WTC11 (cell line): ENCODE results near the gene FHL1. TPM values are rescaled to one million over a fixed set of nuclear protein-coding genes. Genes with fewer than 3 reads are reported as not detected.

Experiments used
- ATAC-seq: fragments of 200-7000 bp; cut with Tn5 transposase; 2 replicates; pipeline ENCODE4 v1.10.0; 2021; ENCODE audit warnings: mild to moderate bottlenecking, moderate library complexity
- CTCF ChIA-PET: fragments of 300-600 bp; sonication (Branson Sonifier 250); formaldehyde crosslinking; loops from one replicate; lab custom pipeline; 2021; ENCODE audit warnings: antibody characterized with exemption; lab: Charles Lee
- POLR2A ChIA-PET: fragments of 350-600 bp; sonication (Branson Sonifier 250); formaldehyde crosslinking; loops from one replicate; lab custom pipeline; 2021; ENCODE audit warnings: antibody characterized with exemption; lab: Charles Lee
- DNase-seq: peaks from one replicate; pipeline ENCODE4 v3.0.0; 2021; ENCODE audit warnings: low spot score
- H3K27ac Mint-ChIP-seq: 2 replicates; pipeline ENCODE4 v1.8.0; 2021; ENCODE audit warnings: mixed read lengths
- H3K27me3 Mint-ChIP-seq: 2 replicates; pipeline ENCODE4 v1.8.0; 2021; ENCODE audit warnings: low read depth, mild to moderate bottlenecking, moderate library complexity, mixed read lengths
- H3K36me3 Mint-ChIP-seq: 2 replicates; pipeline ENCODE4 v1.8.0; 2021; ENCODE audit warnings: mixed read lengths
- H3K4me1 Mint-ChIP-seq: 2 replicates; pipeline ENCODE4 v1.8.0; 2022; ENCODE audit warnings: mixed read lengths
- H3K4me3 Mint-ChIP-seq: 2 replicates; pipeline ENCODE4 v1.8.0; 2021; ENCODE audit warnings: mild to moderate bottlenecking, moderate library complexity, mixed read lengths
- H3K9me3 Mint-ChIP-seq: 2 replicates; pipeline ENCODE4 v1.8.0; 2021; ENCODE audit warnings: mixed read lengths
- AR ChIP-seq: fragments of 250-450 bp; sonication (Bioruptor Pico); IDR thresholded peaks from 2 replicates; pipeline ENCODE4 v1.9.0; 2021; ENCODE audit warnings: mild to moderate bottlenecking
- ATF1 ChIP-seq: sonication (generic); formaldehyde crosslinking; IDR thresholded peaks from 2 replicates; pipeline ENCODE4 v1.8.1; 2023; ENCODE audit warnings: mild to moderate bottlenecking, moderate library complexity, missing genetic modification reagents
- ATF3 ChIP-seq: sonication (generic); formaldehyde crosslinking; conservative IDR thresholded peaks from 2 replicates; pipeline ENCODE4 v1.8.1; 2022; ENCODE audit warnings: mild to moderate bottlenecking, missing genetic modification reagents
- E2F5 ChIP-seq: sonication (generic); formaldehyde crosslinking; IDR thresholded peaks from 2 replicates; pipeline ENCODE4 v1.8.1; 2022; ENCODE audit warnings: mild to moderate bottlenecking, moderate library complexity, missing genetic modification reagents
- EMX1 ChIP-seq: fragments of 250-450 bp; sonication (Bioruptor Pico); IDR thresholded peaks from 2 replicates; pipeline ENCODE4 v1.8.0; 2021; ENCODE audit warnings: mild to moderate bottlenecking
- ERG ChIP-seq: fragments of 250-450 bp; sonication (Bioruptor Pico); IDR thresholded peaks from 2 replicates; pipeline ENCODE4 v1.8.0; 2021; ENCODE audit warnings: mild to moderate bottlenecking
- ESRRA ChIP-seq: sonication (generic); formaldehyde crosslinking; IDR thresholded peaks from 2 replicates; pipeline ENCODE4 v1.8.1; 2022; ENCODE audit warnings: mild to moderate bottlenecking, missing genetic modification reagents, borderline replicate concordance
- FOXJ3 ChIP-seq: sonication (generic); formaldehyde crosslinking; IDR thresholded peaks from 2 replicates; pipeline ENCODE4 v1.9.0; 2021; ENCODE audit warnings: missing genetic modification reagents, mild to moderate bottlenecking, borderline replicate concordance
- FOXP1 ChIP-seq: sonication (generic); formaldehyde crosslinking; IDR thresholded peaks from 2 replicates; pipeline ENCODE4 v1.8.0; 2022; ENCODE audit warnings: missing genetic modification reagents, mild to moderate bottlenecking, moderate library complexity, borderline replicate concordance
- GTF2I ChIP-seq: fragments of 250-450 bp; sonication (Bioruptor Pico); conservative IDR thresholded peaks from 2 replicates; pipeline ENCODE4 v1.4.0; 2021; ENCODE audit warnings: mild to moderate bottlenecking
- IRF2 ChIP-seq: sonication (generic); formaldehyde crosslinking; IDR thresholded peaks from 2 replicates; pipeline ENCODE4 v1.8.0; 2022; ENCODE audit warnings: low read depth, missing genetic modification reagents, borderline replicate concordance
- MLX ChIP-seq: sonication (generic); formaldehyde crosslinking; IDR thresholded peaks from 2 replicates; pipeline ENCODE4 v1.8.1; 2023; ENCODE audit warnings: mild to moderate bottlenecking, missing genetic modification reagents, moderate library complexity
- NFYB ChIP-seq: sonication (generic); formaldehyde crosslinking; conservative IDR thresholded peaks from 2 replicates; pipeline ENCODE4 v1.8.0; 2022; ENCODE audit warnings: low read depth, missing genetic modification reagents
- NR1H2 ChIP-seq: sonication (generic); formaldehyde crosslinking; IDR thresholded peaks from 2 replicates; pipeline ENCODE4 v1.9.0; 2021; ENCODE audit warnings: mild to moderate bottlenecking, moderate library complexity, missing genetic modification reagents
- OVOL2 ChIP-seq: fragments of 250-450 bp; sonication (Bioruptor Pico); IDR thresholded peaks from 2 replicates; pipeline ENCODE4 v1.9.0; 2021; ENCODE audit warnings: mild to moderate bottlenecking, borderline replicate concordance
- RELA ChIP-seq: sonication (generic); formaldehyde crosslinking; IDR thresholded peaks from 2 replicates; pipeline ENCODE4 v1.8.1; 2022; ENCODE audit warnings: missing genetic modification reagents, mild to moderate bottlenecking, borderline replicate concordance
- ZMAT4 ChIP-seq: fragments of 250-450 bp; sonication (Bioruptor Pico); IDR thresholded peaks from 2 replicates; pipeline ENCODE4 v1.9.0; 2021; ENCODE audit warnings: mild to moderate bottlenecking
- ZNF263 ChIP-seq: sonication (generic); formaldehyde crosslinking; IDR thresholded peaks from 2 replicates; pipeline ENCODE4 v1.8.1; 2022; ENCODE audit warnings: low read depth, mild to moderate bottlenecking, moderate library complexity, missing genetic modification reagents
- ZNF416 ChIP-seq: fragments of 250-450 bp; sonication (Bioruptor Pico); IDR thresholded peaks from 2 replicates; pipeline ENCODE4 v1.9.0; 2021; ENCODE audit warnings: mild to moderate bottlenecking, inconsistent platforms
- ZNF423 ChIP-seq: fragments of 250-450 bp; sonication (Bioruptor Pico); IDR thresholded peaks from 2 replicates; pipeline ENCODE4 v2.1.2; 2022; ENCODE audit warnings: mild to moderate bottlenecking, moderate library complexity
- ZNF512 ChIP-seq: sonication (generic); formaldehyde crosslinking; IDR thresholded peaks from 2 replicates; pipeline ENCODE4 v1.8.1; 2022; ENCODE audit warnings: missing genetic modification reagents, borderline replicate concordance
- ZSCAN18 ChIP-seq: fragments of 250-450 bp; sonication (Bioruptor Pico); IDR thresholded peaks from 2 replicates; pipeline ENCODE4 v2.1.2; 2022; ENCODE audit warnings: mild to moderate bottlenecking, moderate library complexity
- total RNA-seq: library from RNA; stranded (reverse); gene quantifications from 3 replicates; pipeline ENCODE4 v1.2.3, GENCODE V29; 2021

Gene FHL1
- total RNA-seq, 1 experiment from 2014 or later, result 43.5 TPM

GRCh38 chrX:136179133-136179532 is 31.8 kb downstream of the FHL1 start:
- TF ChIP-seq GTF2I (CRISPR knock-in tag) (no peak), NFYB (no peak), EMX1 (CRISPR knock-in tag) (no peak), ESRRA (CRISPR knock-in tag) (no peak), IRF2 (CRISPR knock-in tag) (no peak), ZSCAN18 (CRISPR knock-in tag) (no peak), E2F5 (CRISPR knock-in tag) (no peak), AR (CRISPR knock-in tag) (no peak), FOXP1 (CRISPR knock-in tag) (no peak), ZNF423 (CRISPR knock-in tag) (no peak), ATF1 (CRISPR knock-in tag) (no peak), ZNF263 (CRISPR knock-in tag) (no peak), OVOL2 (CRISPR knock-in tag) (no peak), FOXJ3 (CRISPR knock-in tag) (no peak), ZMAT4 (no peak), RELA (CRISPR knock-in tag) (no peak), ERG (no peak), ATF3 (CRISPR knock-in tag) (no peak), NR1H2 (CRISPR knock-in tag) (no peak)
- H3K4me3 Mint-ChIP-seq, result no peak overlapping the region
- ATAC-seq (no peak), DNase-seq (no peak)
- H3K36me3 Mint-ChIP-seq, result no peaks in the 10 kb centered on the region
- ChIA-PET CTCF (no interaction called here), POLR2A (no interaction called here)
- no peaks in the 10 kb centered on the region for H3K4me1 Mint-ChIP-seq
- no peaks in the 10 kb centered on the region for H3K27me3 Mint-ChIP-seq
- H3K9me3 Mint-ChIP-seq, result no peaks in the 10 kb centered on the region
- H3K27ac Mint-ChIP-seq, result no peak overlapping the region

- ATAC-seq (no peak), DNase-seq (no peak)
- H3K27ac Mint-ChIP-seq, result no peak overlapping the region
- POLR2A ChIA-PET, result interaction anchor here (0.7 kb wide), 1 partner anchor 324 kb away, joined by 4 read pairs; no protein-coding TSS in a partner anchor
- H3K27me3 Mint-ChIP-seq, result no peaks in the 10 kb centered on the region
- no peaks in the 10 kb centered on the region for H3K4me1 Mint-ChIP-seq
- H3K4me3 Mint-ChIP-seq, result no peak overlapping the region
- CTCF ChIA-PET, result no interaction called here
- no peaks in the 10 kb centered on the region for H3K9me3 Mint-ChIP-seq
- H3K36me3 Mint-ChIP-seq, result no peaks in the 10 kb centered on the region
- no peak for TF ChIP-seq ESRRA (CRISPR knock-in tag)
- no peak for TF ChIP-seq AR (CRISPR knock-in tag)
- no peak for TF ChIP-seq ZNF512
- TF ChIP-seq ZNF416 (CRISPR knock-in tag), result no peak
- no peak for TF ChIP-seq MLX
These were observed 35.1 kb downstream of the FHL1 start for GRCh38 chrX:136182414-136182813.
